AG04450 (cell line): ENCODE results near the gene MAGI2. TPM values are rescaled to one million over a fixed set of nuclear protein-coding genes. Genes with fewer than 3 reads are reported as not detected.

Experiments
- CTCF ChIA-PET: fragments of 300-600, 350-600 bp; formaldehyde crosslinking; extraction: SDS; loops from one replicate; lab custom pipeline; 2022; ENCODE audit warnings: antibody characterized with exemption, inconsistent platforms; lab: Charles Lee
- POLR2A ChIA-PET: fragments of 350-600 bp; formaldehyde crosslinking; extraction: SDS; loops from one replicate; lab custom pipeline; 2021; ENCODE audit warnings: antibody characterized with exemption, inconsistent platforms; lab: Yijun Ruan, JAX
- DNase-seq: peaks from one replicate; pipeline ENCODE4 v3.0.0-alpha.2; 2011; ENCODE audit warnings: low read depth, low spot score
- H3K27ac ChIP-seq: one replicate; pipeline ENCODE4 v1.5.1; 2012; ENCODE audit warnings: low read depth, low read length, control low read depth
- H3K27me3 ChIP-seq: one replicate; pipeline ENCODE4 v1.6.0; 2012; ENCODE audit warnings: low read length; ENCODE audit not compliant: control insufficient read depth, insufficient read depth
- H3K4me3 ChIP-seq: 2 replicates; pipeline ENCODE4 v1.5.1; 2011; ENCODE audit warnings: mild to moderate bottlenecking, low read depth, low read length, control low read depth
- H3K9me3 ChIP-seq: 2 replicates; pipeline ENCODE4 v1.5.1; 2012; ENCODE audit warnings: low read length; ENCODE audit not compliant: control insufficient read depth, insufficient read depth
- polyA plus RNA-seq: library from polyadenylated mRNA; depleted of rRNA; stranded (reverse); fragments of >200 nt; gene quantifications from 2 replicates; pipeline ENCODE4 v1.2.3, GENCODE V29; 2011
- TF ChIP-seq, protein P1 (sequence below): IDR thresholded peaks from 2 replicates; pipeline ENCODE4 v1.5.1; 2011; ENCODE audit warnings: low read depth, low read length, control low read depth, inconsistent platforms

The MAGI2 gene
- polyA plus RNA-seq, 1 experiment, result 2.3 TPM

GRCh38 chr7:78081888-78082287, 1371.6 kb downstream of the MAGI2 start:
- no peak overlapping the region for H3K4me3 ChIP-seq
- CTCF ChIA-PET, result no interaction called here
- TF ChIP-seq, protein P1, sequence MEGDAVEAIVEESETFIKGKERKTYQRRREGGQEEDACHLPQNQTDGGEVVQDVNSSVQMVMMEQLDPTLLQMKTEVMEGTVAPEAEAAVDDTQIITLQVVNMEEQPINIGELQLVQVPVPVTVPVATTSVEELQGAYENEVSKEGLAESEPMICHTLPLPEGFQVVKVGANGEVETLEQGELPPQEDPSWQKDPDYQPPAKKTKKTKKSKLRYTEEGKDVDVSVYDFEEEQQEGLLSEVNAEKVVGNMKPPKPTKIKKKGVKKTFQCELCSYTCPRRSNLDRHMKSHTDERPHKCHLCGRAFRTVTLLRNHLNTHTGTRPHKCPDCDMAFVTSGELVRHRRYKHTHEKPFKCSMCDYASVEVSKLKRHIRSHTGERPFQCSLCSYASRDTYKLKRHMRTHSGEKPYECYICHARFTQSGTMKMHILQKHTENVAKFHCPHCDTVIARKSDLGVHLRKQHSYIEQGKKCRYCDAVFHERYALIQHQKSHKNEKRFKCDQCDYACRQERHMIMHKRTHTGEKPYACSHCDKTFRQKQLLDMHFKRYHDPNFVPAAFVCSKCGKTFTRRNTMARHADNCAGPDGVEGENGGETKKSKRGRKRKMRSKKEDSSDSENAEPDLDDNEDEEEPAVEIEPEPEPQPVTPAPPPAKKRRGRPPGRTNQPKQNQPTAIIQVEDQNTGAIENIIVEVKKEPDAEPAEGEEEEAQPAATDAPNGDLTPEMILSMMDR, result no peak
- H3K9me3 ChIP-seq, result no peaks in the 10 kb centered on the region
- DNase-seq, result no peak
- POLR2A ChIA-PET, result no interaction called here
- no peaks in the 10 kb centered on the region for H3K27me3 ChIP-seq
- H3K27ac ChIP-seq, result no peak overlapping the region

GRCh38 chr7:78081344-78081743, 1372.1 kb downstream of the MAGI2 start:
- POLR2A ChIA-PET, result no interaction called here
- CTCF ChIA-PET, result no interaction called here
- no peaks in the 10 kb centered on the region for H3K9me3 ChIP-seq
- no peak overlapping the region for H3K27ac ChIP-seq
- DNase-seq, result no peak
- H3K27me3 ChIP-seq, result no peaks in the 10 kb centered on the region
- no peak overlapping the region for H3K4me3 ChIP-seq
- TF ChIP-seq, protein P1, result no peak

DNA sequence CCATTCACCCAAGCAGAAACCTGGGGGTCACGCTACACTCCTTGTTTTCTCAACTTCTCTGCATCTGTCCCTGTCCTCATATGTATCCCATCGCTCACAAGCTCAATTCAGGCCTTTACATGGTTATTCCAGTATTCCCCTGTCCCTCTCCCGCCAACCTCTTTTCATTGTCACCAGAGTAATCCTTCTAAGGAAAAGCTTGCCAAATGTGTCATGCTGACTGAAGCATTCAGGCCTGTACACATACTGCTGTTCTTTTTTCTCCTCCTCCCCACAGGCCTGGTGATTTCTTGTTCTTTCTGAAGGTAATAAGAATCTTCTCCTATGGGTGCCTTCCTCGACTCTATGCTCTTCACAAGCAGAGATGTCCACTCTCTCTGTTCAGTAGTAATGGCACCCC, 1372.7 kb downstream of the MAGI2 start:
- CTCF ChIA-PET, result no interaction called here

DNA sequence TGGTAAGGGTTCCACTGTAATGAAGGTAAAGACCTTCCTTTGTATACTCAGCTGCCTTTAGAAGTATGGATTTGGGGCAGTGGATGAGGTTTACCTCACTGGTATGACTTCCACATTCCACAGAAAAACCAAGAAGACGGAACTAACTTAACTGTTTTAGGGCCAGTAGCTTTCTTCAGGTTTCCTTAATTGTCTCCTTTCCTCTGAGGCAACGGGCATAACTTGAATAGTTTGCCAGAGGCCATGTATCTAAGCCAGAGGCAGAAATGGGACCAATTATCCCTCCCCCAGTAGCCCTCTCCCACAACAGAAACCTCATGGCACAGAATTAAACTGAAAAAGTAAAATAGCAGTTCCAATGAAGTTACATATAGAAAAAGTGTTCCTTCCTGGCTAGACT, 1373.2 kb downstream of the MAGI2 start:
- ChIA-PET CTCF (no interaction called here), POLR2A (no interaction called here)
- Histone ChIP-seq H3K9me3 (no peaks in the 10 kb centered on the region), H3K27me3 (no peaks in the 10 kb centered on the region), H3K4me3 (no peak overlapping the region), H3K27ac (no peak overlapping the region)
- no peak for DNase-seq
- TF ChIP-seq, protein P1, result no peak

More for the DNA sequence above, 1372.7 kb downstream of the MAGI2 start:
- DNase-seq, result no peak
- TF ChIP-seq, protein P1, result no peak
- Histone ChIP-seq H3K27ac (no peak overlapping the region), H3K4me3 (no peak overlapping the region), H3K27me3 (no peaks in the 10 kb centered on the region), H3K9me3 (no peaks in the 10 kb centered on the region)
- POLR2A ChIA-PET, result no interaction called here

DNA sequence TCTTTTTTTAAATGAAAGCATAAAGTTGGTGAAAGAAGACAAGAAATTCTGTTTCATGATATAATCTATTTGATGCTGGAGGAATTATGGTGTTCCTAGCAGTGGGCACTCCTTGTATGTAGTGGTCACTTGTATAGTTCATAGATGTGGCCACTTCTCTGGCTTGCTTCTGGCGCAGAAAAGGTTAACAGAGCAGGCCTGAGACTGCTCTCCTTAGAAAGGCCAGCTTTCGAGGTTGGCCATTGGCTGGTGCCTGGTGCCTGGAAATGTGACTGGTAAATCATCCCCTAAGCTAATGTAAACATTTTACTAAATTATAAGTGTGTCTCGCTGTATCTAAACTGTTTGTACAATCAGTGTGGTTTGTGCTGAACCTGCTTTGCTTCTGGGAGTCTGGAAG, 1378.8 kb downstream of the MAGI2 start:
- POLR2A ChIA-PET, result no interaction called here

More for the DNA sequence above, 1378.8 kb downstream of the MAGI2 start:
- no peaks in the 10 kb centered on the region for H3K27me3 ChIP-seq
- no peaks in the 10 kb centered on the region for H3K9me3 ChIP-seq
- TF ChIP-seq, protein P1, result no peak
- H3K4me3 ChIP-seq, result no peak overlapping the region
- no peak overlapping the region for H3K27ac ChIP-seq
- no peak for DNase-seq
- CTCF ChIA-PET, result no interaction called here
